Measurements from ENCODE around the gene ZNF697. TPM values are rescaled to one million over a fixed set of nuclear protein-coding genes. Genes with fewer than 3 reads are reported as not detected.

The ZNF697 gene
- total RNA-seq, 1 experiment from 2014 or later, result 17.4 TPM

- H2AFZ ChIP-seq (ENCODE audit: low read length), result no peak overlapping the region
- no peak overlapping the region for H3K14ac ChIP-seq (ENCODE audit: insufficient read depth, low read length)
- H3K9ac ChIP-seq (ENCODE audit: extremely low read depth, insufficient read length, low read length), result no peak overlapping the region
- H3K27me3 ChIP-seq (ENCODE audit: insufficient read depth, low read length), result no peaks in the 10 kb centered on the region
- peaks cover 5% of the 10 kb centered on the region; the same call in 1 of the 2 replicates for H3K4me1 ChIP-seq (ENCODE audit: insufficient read depth, low read length)
- no peak overlapping the region for H3K27ac ChIP-seq (ENCODE audit: insufficient read length, low read depth, low read length)
- H3K4ac ChIP-seq (ENCODE audit: low read depth, low read length), result no peak overlapping the region
- H4K8ac ChIP-seq (replicated peaks; ENCODE audit: insufficient read length, low read depth, low read length), result no peak overlapping the region
- no peak overlapping the region for H3K56ac ChIP-seq (ENCODE audit: insufficient read length, low read depth, low read length)
- no CpG with 5 or more reads among the region's 4 CpGs for WGBS (ENCODE audit: extremely low coverage, insufficient read length, low lambda C conversion rate)
- no peak overlapping the region for H4K5ac ChIP-seq (ENCODE audit: insufficient read length, low read depth, low read length)
- Mint-ChIP-seq H3K27me3 (ENCODE audit: low read depth) (no peaks in the 10 kb centered on the region), H3K36me3 (ENCODE audit: insufficient read depth in 1 of 3, low read depth in 3 of 3) (peaks cover 0 to 4% (median 0%) of the 10 kb centered on the region in 3 experiments; a peak in 2 of 7 replicates), H3K27ac (no peak overlapping the region), H3K4me1 (peaks cover 16 to 19% of the 10 kb centered on the region in 2 experiments), H3K4me3 (no peak overlapping the region), H3K9me3 (no peaks in the 10 kb centered on the region)
- no peak overlapping the region for H3K18ac ChIP-seq (ENCODE audit: insufficient read length, low read depth, low read length)
- H2BK15ac ChIP-seq (ENCODE audit: low read depth, low read length), result no peak overlapping the region
- H3K23me2 ChIP-seq (ENCODE audit: insufficient read length, low read depth, low read length, poor library complexity, severe bottlenecking), result no peaks in the 10 kb centered on the region
- no peak overlapping the region for H3K23ac ChIP-seq (ENCODE audit: insufficient read length, low read depth, low read length)
- no peak overlapping the region for H2BK20ac ChIP-seq (ENCODE audit: low read depth, low read length, poor library complexity, severe bottlenecking)
- H3K79me1 ChIP-seq (ENCODE audit: insufficient read depth, low read depth, low read length, poor library complexity, severe bottlenecking), result no peaks in the 10 kb centered on the region
- no peak for DNase-seq
- no peak overlapping the region for H3K4me2 ChIP-seq (ENCODE audit: insufficient read depth, insufficient read length, low read length)
- no peak overlapping the region for H3T11ph ChIP-seq (ENCODE audit: low read length)
- peaks cover 2% of the 10 kb centered on the region for H4K20me1 ChIP-seq (ENCODE audit: control insufficient read depth, insufficient read depth, insufficient read length)
- H2AK5ac ChIP-seq (ENCODE audit: insufficient read length, low read length), result no peak overlapping the region
- H2BK12ac ChIP-seq (ENCODE audit: insufficient read length, low read depth, low read length), result no peak overlapping the region
- H3K9me3 ChIP-seq (ENCODE audit: control insufficient read depth, low read depth, low read length), result no peaks in the 10 kb centered on the region
- H3K79me2 ChIP-seq (ENCODE audit: insufficient read depth, low read length), result peaks cover 4% of the 10 kb centered on the region; the same call in 1 of the 2 replicates
- H4K91ac ChIP-seq (ENCODE audit: insufficient read length, low read depth, low read length), result no peak overlapping the region
- no peak for TF ChIP-seq CTCF (conservative IDR thresholded peaks at IDR 0.05)
- no peak overlapping the region for H2BK5ac ChIP-seq (ENCODE audit: insufficient read length, low read length)
- H2BK120ac ChIP-seq (ENCODE audit: low read depth, low read length, poor library complexity, severe bottlenecking), result no peak overlapping the region
Measured at GRCh38 chr1:119632841-119633240, 15.2 kb downstream of the ZNF697 start.

All from H9 (cell line).